CD14-positive monocyte (primary cell): ENCODE measurements around the gene TMEM79. TPM values are rescaled to one million over a fixed set of nuclear protein-coding genes. Genes with fewer than 3 reads are reported as not detected.
A peak's percentile ranks its signal among the peaks of the same experiment; 100 is the strongest.

Experiments used
- DNase-seq, 3 donors: peaks; one replicate each; pipeline ENCODE4 v3.0.0-alpha.2; 2011 to 2022
- H2AFZ ChIP-seq: 2 replicates; pipeline ENCODE4 v1.6.0; 2012; ENCODE audit warnings: mild to moderate bottlenecking, low read depth, low read length, inconsistent platforms; ENCODE audit not compliant: insufficient read depth, poor library complexity, severe bottlenecking
- H3K27ac ChIP-seq, 2 donors: 1 replicate in 1 of 2; 2 replicates in 1 of 2; pipeline ENCODE4 v1.5.1; 2012 to 2013; ENCODE audit warnings: low read length in 2 of 2, control low read depth in 1 of 2, inconsistent platforms in 1 of 2, low read depth in 1 of 2, mild to moderate bottlenecking in 1 of 2
- H3K27me3 ChIP-seq, 2 donors: one replicate each; pipeline versions ENCODE4 v1.6.0 to v1.6.1; 2011 to 2013; ENCODE audit warnings: low read length in 2 of 2; ENCODE audit not compliant: control insufficient read depth in 2 of 2, insufficient read depth in 2 of 2
- H3K36me3 ChIP-seq, 2 donors: replicated peaks in 1 of 2; 1 replicate in 1 of 2; 2 replicates in 1 of 2; pipeline versions ENCODE4 v1.5.1 to v1.6.1; 2012 to 2013; ENCODE audit warnings: low read length in 2 of 2, control low read depth in 1 of 2, inconsistent platforms in 1 of 2, mild to moderate bottlenecking in 1 of 2; ENCODE audit not compliant: insufficient read depth in 2 of 2, control insufficient read depth in 1 of 2
- H3K4me1 ChIP-seq, 2 donors: 1 replicate in 1 of 2; 2 replicates in 1 of 2; pipeline versions ENCODE4 v1.5.1 to v1.6.1; 2012 to 2013; ENCODE audit warnings: low read length in 2 of 2, control low read depth in 1 of 2, inconsistent platforms in 1 of 2, mild to moderate bottlenecking in 1 of 2, moderate library complexity in 1 of 2; ENCODE audit not compliant: insufficient read depth in 2 of 2, control insufficient read depth in 1 of 2
- H3K4me2 ChIP-seq: replicated peaks from 2 replicates; pipeline ENCODE3; 2012; ENCODE audit warnings: low read length, moderate library complexity, mild to moderate bottlenecking; ENCODE audit not compliant: poor library complexity, severe bottlenecking; ENCODE audit errors: extremely low read depth
- H3K4me3 ChIP-seq, 3 experiments: fragments of 200-600 bp in 1 of 3; sonication (generic) in 1 of 3; replicated peaks in 1 of 3; 1 replicate in 2 of 3; 2 replicates in 1 of 3; pipeline ENCODE4 v1.5.1; 2011 to 2013; ENCODE audit warnings: low read length in 3 of 3, mild to moderate bottlenecking in 3 of 3, control low read depth in 2 of 3, low read depth in 2 of 3, inconsistent platforms in 1 of 3, moderate library complexity in 1 of 3
- H3K79me2 ChIP-seq: 2 replicates; pipeline ENCODE4 v1.6.0; 2012; ENCODE audit warnings: mild to moderate bottlenecking, control low read depth, inconsistent platforms, low read length, moderate library complexity; ENCODE audit not compliant: insufficient read depth
- H3K9ac ChIP-seq: 2 replicates; pipeline ENCODE4 v1.6.0; 2017; ENCODE audit warnings: low read length, mild to moderate bottlenecking; ENCODE audit not compliant: insufficient read depth, poor library complexity, severe bottlenecking
- H3K9me3 ChIP-seq, 2 donors: replicated peaks in 1 of 2; 1 replicate in 1 of 2; 2 replicates in 1 of 2; pipeline versions ENCODE4 v1.5.1 to v1.6.1; 2012 to 2013; ENCODE audit warnings: low read length in 2 of 2, control low read depth in 1 of 2; ENCODE audit not compliant: control insufficient read depth in 1 of 2, insufficient read depth in 1 of 2
- H4K20me1 ChIP-seq: 2 replicates; pipeline ENCODE4 v1.6.0; 2012; ENCODE audit warnings: mild to moderate bottlenecking, low read length, control low read depth, moderate library complexity; ENCODE audit not compliant: insufficient read depth
- H3K27ac Mint-ChIP-seq, 7 donors: one replicate each; pipeline ENCODE4 v1.8.0; 2020; ENCODE audit warnings: mild to moderate bottlenecking in 7 of 7, mixed read lengths in 7 of 7, moderate library complexity in 6 of 7, inconsistent platforms in 2 of 7
- H3K27me3 Mint-ChIP-seq, 3 donors: one replicate each; pipeline ENCODE4 v1.8.0; 2021 to 2022; ENCODE audit warnings: low read depth in 3 of 3, mild to moderate bottlenecking in 3 of 3, mixed read lengths in 3 of 3, moderate library complexity in 3 of 3, inconsistent platforms in 1 of 3
- H3K36me3 Mint-ChIP-seq, 2 donors: one replicate each; pipeline ENCODE4 v1.8.0; 2020; ENCODE audit warnings: mixed read lengths in 2 of 2, inconsistent platforms in 1 of 2, mild to moderate bottlenecking in 1 of 2
- H3K4me1 Mint-ChIP-seq: one replicate; pipeline ENCODE4 v1.8.0; 2020; ENCODE audit warnings: mild to moderate bottlenecking, mixed read lengths
- H3K4me3 Mint-ChIP-seq, 2 donors: one replicate each; pipeline ENCODE4 v1.8.0; 2020; ENCODE audit warnings: mild to moderate bottlenecking in 2 of 2, mixed read lengths in 2 of 2, moderate library complexity in 1 of 2
- H3K9me3 Mint-ChIP-seq, 7 donors: one replicate each; pipeline ENCODE4 v1.8.0; 2020 to 2022; ENCODE audit warnings: mixed read lengths in 7 of 7, mild to moderate bottlenecking in 6 of 7, moderate library complexity in 6 of 7, inconsistent platforms in 2 of 7
- CTCF ChIP-seq: fragments of 200-600 bp; IDR thresholded peaks from one replicate; pipeline ENCODE4 v1.8.0; 2022; ENCODE audit warnings: antibody characterized with exemption, mild to moderate bottlenecking
- WGBS: methylation state at CpG from one replicate; pipeline ENCODE4 v1.1.5; 2013; ENCODE audit warnings: missing lambda C conversion rate; ENCODE audit not compliant: insufficient coverage; 5-methylcytosine and 5-hydroxymethylcytosine counted together
- intact Hi-C, 2 donors: fragments of 100-400 bp; cut with micrococcal nuclease; formaldehyde crosslinking; loops; one replicate each; pipeline versions ENCODE4 v1.15.0 to v1.15.1; 2023
- polyA plus RNA-seq, 3 donors: library from polyadenylated mRNA; depleted of rRNA in 1 of 3; unstranded in 2 of 3; stranded (reverse) in 1 of 3; fragments of 300-500 nt in 2 of 3; fragments of >200 nt in 1 of 3; fragmentation: Illumina TruSeq in 2 of 3; gene quantifications; 1 replicate in 2 of 3; 2 replicates in 1 of 3; pipeline ENCODE4 v1.2.3, GENCODE V29; 2012 to 2021

TMEM79 gene
- polyA plus RNA-seq, 3 donors, result 1.2 to 12.0 (median 1.4) TPM

GRCh38 chr1:156246781-156247459 is 37.2 kb upstream of the TMEM79 start:
- Mint-ChIP-seq H3K27me3 (peaks cover 21 to 37% (median 35%) of the 10 kb centered on the region in 3 donors), H3K27ac (no peak overlapping the region), H3K9me3 (peaks cover 0 to 9% (median 0%) of the 10 kb centered on the region in 7 donors), H3K4me3 (no peak overlapping the region), H3K36me3 (peaks cover 36 to 40% of the 10 kb centered on the region in 2 donors), H3K4me1 (peaks cover 14% of the 10 kb centered on the region)
- Histone ChIP-seq H3K4me1 (peaks cover 9 to 14% of the 10 kb centered on the region in 2 donors), H3K4me3 (no peak overlapping the region), H2AFZ (no peak overlapping the region), H3K27ac (no peak overlapping the region), H3K4me2 (no peak overlapping the region), H4K20me1 (peaks cover 41% of the 10 kb centered on the region), H3K36me3 (peaks cover 32 to 33% of the 10 kb centered on the region in 2 donors), H3K9me3 (peaks cover 0 to 12% of the 10 kb centered on the region in 2 donors), H3K27me3 (peaks cover 10 to 31% of the 10 kb centered on the region in 2 donors), H3K79me2 (no peaks in the 10 kb centered on the region), H3K9ac (no peak overlapping the region)
- no peak for TF ChIP-seq CTCF
- WGBS, result 93% methylated on average over 10 of the region's 16 CpGs
- intact Hi-C loops, result no loop called here
- no peak for DNase-seq

GRCh38 chr1:156247460-156248322 is 36.4 kb upstream of the TMEM79 start, which contains the start of gene PAQR6:
Gene PAQR6 (minus strand): TSS chr1:156248056. CDS start chr1:156246731, 1,325 bp downstream.
- Mint-ChIP-seq H3K36me3 (peaks cover 41 to 44% of the 10 kb centered on the region in 2 donors), H3K27me3 (peaks cover 21 to 37% (median 32%) of the 10 kb centered on the region in 3 donors), H3K27ac (peak within 1 kb of the TSS in 1 of 7 donors; percentile 30), H3K9me3 (peaks cover 0 to 9% (median 0%) of the 10 kb centered on the region in 7 donors), H3K4me1 (peaks cover 14% of the 10 kb centered on the region), H3K4me3 (no peak within 1 kb of the TSS)
- no peaks in the 10 kb centered on the region for H3K79me2 ChIP-seq
- DNase-seq, result no peak
- 89% methylated on average over 13 of the region's 16 CpGs for WGBS
- no peak within 1 kb of the TSS for H3K4me2 ChIP-seq
- no peak within 1 kb of the TSS for H3K27ac ChIP-seq
- no peak within 1 kb of the TSS for H3K9ac ChIP-seq
- H3K27me3 ChIP-seq, result peaks cover 10 to 31% of the 10 kb centered on the region in 2 donors
- H3K4me1 ChIP-seq, result peaks cover 9 to 14% of the 10 kb centered on the region in 2 donors
- H4K20me1 ChIP-seq, result peaks cover 45% of the 10 kb centered on the region
- H3K36me3 ChIP-seq, result peaks cover 38 to 39% of the 10 kb centered on the region in 2 donors
- intact Hi-C loops, result no loop called here
- no peak within 1 kb of the TSS for H3K4me3 ChIP-seq
- TF ChIP-seq CTCF, result no peak
- no peak within 1 kb of the TSS for H2AFZ ChIP-seq
- H3K9me3 ChIP-seq, result peaks cover 0 to 12% of the 10 kb centered on the region in 2 donors
